Measurements from ENCODE around the gene CCDC194. TPM values are rescaled to one million over a fixed set of nuclear protein-coding genes. Genes with fewer than 3 reads are reported as not detected.
"Not testable (repeated sequence)": the region's sequence is repeated elsewhere in the genome, so short reads cannot be mapped to it uniquely, and the experiment has no call there.

CCDC194 gene
- total RNA-seq, 1 donor from 2014 or later: not detected

DNA sequence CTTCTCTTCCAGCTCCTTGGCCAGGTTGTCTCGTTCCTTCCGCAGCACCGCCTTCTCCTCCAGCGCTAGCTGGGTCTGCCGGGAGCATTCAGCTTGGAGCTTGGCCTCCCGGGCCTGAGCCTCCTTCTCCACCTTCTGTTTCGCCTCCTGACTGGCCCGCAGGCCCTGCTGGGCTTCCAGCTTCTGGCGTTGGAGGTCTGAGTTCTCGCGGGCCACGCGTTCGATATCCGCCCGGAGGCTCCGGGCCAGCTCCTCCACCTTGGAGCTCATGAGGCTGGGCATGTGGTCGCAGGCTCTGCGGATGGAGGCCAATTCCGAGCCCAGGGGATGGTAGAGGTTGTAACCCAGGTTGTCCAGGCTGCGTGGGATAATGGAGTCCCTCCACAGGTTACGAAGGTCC is 28.6 kb downstream of the CCDC194 start:
- no peak for ATAC-seq

DNA sequence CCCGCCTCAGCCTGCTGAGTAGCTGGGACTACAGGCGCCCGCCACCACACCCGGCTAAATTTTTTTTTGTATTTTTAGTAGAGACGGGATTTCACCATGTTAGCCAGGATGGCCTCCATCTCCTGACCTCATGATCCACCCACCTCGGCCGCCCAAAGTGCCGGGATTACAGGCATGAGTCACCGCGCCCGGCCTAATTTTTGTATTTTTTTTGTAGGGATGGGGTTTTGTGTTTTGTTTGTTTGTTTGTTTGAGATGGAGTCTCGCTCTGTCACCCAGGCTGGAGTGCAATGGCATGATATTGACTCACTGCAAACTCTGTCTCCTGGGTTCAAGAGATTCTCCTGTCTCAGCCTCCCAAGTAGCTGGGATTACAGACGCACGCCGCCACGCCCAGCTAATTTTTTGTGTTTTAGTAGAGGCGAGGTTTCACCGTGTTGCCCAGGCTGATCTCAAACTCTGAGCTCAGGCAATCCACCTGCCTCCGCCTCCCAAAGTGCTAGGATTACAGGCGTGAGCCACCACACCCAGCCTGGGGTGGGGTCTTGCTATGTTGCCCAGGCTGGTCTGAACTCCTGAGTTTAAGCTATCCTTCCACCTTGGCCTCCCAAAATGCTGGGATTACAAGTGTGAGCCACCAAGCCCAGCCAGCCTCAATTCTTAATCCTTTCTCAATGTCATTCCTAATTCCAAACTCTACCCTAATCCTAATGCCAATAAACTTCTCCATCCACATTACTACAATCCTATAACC is 30.0 kb downstream of the CCDC194 start:
- ATAC-seq: not testable (repeated sequence)

DNA sequence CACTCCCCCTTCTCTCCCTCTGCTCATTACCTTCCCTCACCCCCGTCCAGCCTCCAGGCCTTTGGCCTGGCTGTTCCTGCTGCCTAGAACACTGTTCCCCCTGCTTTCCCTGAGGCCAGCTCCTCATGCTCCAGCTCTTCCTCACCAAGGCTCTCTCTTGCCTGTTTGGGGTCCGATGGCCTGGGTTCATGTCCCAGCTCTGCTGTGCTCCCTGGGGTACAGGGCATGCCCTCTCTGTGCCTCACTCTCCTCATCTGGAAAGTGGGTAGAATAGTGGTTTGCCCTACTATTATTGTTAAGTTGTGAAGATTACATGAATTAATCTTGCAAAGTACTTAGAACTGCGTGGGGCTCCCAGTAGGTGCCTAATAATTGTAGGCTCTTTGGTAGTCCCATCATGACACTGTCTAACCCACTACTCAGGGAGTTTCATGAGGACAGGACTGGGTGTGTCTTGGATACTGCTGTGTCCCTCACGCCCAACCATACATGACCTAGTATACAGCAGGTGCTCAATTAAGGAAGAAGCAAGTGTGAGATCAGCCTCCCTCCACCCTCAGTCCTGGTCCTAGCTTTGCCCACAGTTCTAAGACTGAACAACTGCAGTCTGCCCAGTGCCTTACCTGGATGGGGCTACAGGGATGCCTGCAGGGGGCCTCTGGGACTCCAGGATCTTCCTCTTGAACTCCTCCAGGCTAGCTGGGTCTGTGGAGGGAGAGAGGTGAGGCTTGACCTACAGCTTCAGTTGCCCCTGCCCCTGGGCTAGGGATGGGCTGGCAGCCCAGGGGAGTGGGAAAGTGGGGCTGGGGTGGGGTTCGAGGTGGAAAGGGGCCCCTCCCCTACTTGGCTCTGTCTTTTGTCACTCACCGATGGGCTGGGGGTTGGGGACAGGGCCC is 33.8 kb downstream of the CCDC194 start:
- no peak for ATAC-seq

- peak; percentile 65 for ATAC-seq
These were observed 35.6 kb downstream of the CCDC194 start for GRCh38 chr19:17358395-17358794.

- ATAC-seq: no peak
These were observed 36.3 kb downstream of the CCDC194 start for GRCh38 chr19:17357724-17358123.

DNA sequence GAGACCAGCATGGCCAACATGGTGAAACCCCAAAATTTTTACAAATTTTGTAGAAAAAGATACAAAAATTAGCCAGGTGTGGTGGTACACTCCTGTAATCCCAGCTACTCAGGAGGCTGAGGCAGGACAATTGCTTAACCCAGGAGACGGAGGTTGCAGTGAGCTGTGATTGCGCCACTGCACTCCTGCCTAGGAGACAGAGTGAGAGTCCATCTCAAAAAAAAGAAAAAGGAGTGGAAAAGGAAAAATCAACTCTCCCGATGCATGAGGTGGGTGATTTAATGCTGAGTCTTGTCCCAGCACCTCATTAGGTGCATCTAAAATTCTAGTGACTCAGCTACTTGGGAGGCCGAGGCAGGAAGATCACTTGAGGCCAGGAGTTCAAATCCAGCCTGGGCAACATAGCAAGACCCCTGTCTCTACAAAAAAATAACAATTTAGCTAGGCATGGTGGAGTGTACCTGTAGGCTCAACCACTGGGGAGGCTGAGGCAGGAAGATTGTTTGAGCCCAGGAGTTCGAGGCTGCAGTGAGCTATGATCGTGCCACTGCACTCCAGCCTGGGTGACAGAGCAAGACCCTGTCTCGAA is 36.8 kb downstream of the CCDC194 start:
- no peak for ATAC-seq

DNA sequence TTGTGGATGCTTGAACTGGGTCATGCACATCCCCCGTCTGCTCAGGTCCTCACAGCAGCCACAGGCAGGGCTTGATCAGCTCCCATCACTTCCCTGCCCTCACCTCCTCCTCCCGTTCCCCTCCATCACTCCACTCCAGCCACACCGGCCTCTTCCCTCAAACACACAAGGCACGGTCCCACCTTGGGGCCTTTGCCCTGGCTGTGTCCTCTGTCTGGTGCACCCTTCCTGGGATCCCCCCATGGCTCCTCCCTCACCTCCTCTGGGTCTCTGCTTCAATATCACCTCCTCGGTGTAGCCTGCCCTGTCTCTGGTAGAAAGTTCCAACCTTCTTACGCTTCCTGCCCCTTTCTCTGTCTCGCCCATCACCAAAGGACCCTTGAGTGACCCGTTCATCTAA is 40.6 kb downstream of the CCDC194 start:
- peak; percentile 10 for ATAC-seq

- ATAC-seq: peak; percentile 39
These were observed 41.3 kb downstream of the CCDC194 start for GRCh38 chr19:17352608-17353280.

GRCh38 chr19:17351815-17352435 is 42.1 kb downstream of the CCDC194 start:
- no peak for ATAC-seq

DNA sequence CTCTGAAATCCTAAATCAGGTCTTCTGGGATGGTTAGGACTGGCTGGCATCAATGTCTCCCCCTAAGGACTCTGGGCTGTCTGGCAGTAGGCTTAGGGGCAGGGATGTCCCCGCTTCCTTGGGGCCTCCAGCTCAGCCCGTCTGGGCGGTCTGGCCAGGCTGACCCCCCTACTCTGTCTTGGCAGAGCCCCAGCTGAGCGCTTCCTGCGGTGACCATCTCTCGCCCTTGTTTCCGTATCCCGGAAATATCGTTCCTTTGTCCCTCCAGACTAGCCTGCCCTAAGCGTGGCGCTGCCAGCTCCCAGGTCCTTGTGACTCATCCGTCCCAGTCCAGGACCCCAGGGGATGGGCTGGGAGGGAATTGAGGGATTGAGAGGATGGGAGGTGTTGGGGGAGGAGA is 45.3 kb downstream of the CCDC194 start:
- peak; percentile 33 for ATAC-seq

DNA sequence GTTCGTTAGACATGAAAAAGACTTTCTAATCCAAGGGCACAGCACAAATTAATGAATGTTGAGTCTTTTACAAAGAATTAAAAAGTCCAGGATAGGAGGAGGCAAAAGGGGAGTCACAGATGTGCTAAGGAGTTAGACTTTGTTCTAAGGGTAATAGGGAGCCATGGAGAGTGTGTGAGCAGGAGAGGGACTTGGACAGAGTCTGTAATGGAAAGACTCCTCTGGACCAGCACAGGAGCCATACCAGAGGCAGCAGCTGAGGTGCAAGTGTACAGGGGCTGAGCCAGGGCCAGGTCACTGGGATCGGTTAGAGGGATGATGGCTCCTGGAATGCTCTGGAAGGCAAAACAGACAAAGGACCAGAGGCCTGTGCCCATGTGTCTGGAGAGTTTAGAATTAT is 46.1 kb downstream of the CCDC194 start:
- ATAC-seq: no peak

GRCh38 chr19:17347361-17347760 is 46.6 kb downstream of the CCDC194 start:
- ATAC-seq: peak; percentile 17

- peak; percentile 80 for ATAC-seq
These were observed 47.8 kb downstream of the CCDC194 start for GRCh38 chr19:17346109-17346671.

DNA sequence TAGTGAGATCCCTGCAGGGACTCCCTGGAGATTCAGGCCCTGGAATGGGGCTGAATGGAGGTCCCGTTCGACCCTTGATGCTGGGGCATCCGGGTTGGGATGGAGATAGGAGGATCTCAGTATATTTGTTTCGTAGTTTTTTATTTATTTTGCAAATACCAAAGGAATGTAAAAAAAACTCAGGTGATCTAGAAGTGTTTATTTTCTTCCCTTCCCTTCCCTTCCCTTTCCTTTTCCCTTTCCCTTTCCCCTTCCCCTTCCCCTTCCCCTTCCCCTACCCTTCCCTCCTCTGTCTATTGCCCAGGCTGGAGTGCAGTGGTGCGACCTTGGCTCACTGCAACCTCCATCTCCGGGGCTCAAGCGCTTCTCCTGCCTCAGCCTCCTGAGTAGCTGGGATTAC is 52.2 kb downstream of the CCDC194 start:
- ATAC-seq: no peak

DNA sequence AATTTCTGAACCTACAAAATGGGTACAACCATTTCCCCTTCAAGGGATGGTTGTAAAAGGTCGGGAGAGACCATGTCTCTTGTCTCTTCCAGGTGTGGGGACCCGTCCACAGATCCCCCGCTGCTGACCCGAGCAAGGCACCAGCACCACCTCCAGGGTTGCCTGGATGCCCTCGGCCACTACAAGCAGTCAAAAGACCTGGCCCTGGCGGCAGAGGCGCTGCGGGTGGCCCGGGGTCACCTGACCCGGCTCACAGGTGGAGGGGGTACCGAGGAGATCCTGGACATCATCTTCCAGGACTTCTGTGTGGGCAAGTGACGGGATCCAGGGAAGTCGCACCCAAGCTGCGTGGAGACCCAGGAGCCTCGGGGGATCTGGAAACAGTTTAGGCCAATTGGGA is 52.6 kb downstream of the CCDC194 start:
- no peak for ATAC-seq

GRCh38 chr19:17340871-17341357 is 53.1 kb downstream of the CCDC194 start:
- no peak for ATAC-seq

Other genes with a start within 250 kb of the CCDC194 start
- gene USE1, start 178.8 kb downstream of the CCDC194 start, total RNA-seq: 21.7 TPM
- gene OCEL1, start 168.0 kb downstream of the CCDC194 start, total RNA-seq: 13.3 TPM
- gene NR2F6, start 148.3 kb downstream of the CCDC194 start, total RNA-seq: 53.8 TPM
- gene USHBP1, start 129.5 kb downstream of the CCDC194 start, total RNA-seq: 0.64 TPM
- 55.8 TPM for gene BABAM1, start 126.8 kb downstream of the CCDC194 start, total RNA-seq
- 0.04 TPM for gene ANKLE1, start 112.3 kb downstream of the CCDC194 start, total RNA-seq
- gene ABHD8, start 90.8 kb downstream of the CCDC194 start, total RNA-seq: 2.2 TPM
- gene MRPL34, start 88.3 kb downstream of the CCDC194 start, total RNA-seq: 42.6 TPM
- 21.5 TPM for gene DDA1, start 84.6 kb downstream of the CCDC194 start, total RNA-seq
- gene ANO8, start 59.3 kb downstream of the CCDC194 start, total RNA-seq: 9.9 TPM
- 11.7 TPM for gene GTPBP3, start 56.6 kb downstream of the CCDC194 start, total RNA-seq
- gene PLVAP, start 16.9 kb downstream of the CCDC194 start, total RNA-seq: 22.6 TPM
- 2.8 TPM for gene BST2, start 11.4 kb upstream of the CCDC194 start, total RNA-seq
- 49.9 TPM for gene MVB12A, start 25.9 kb upstream of the CCDC194 start, total RNA-seq
- not detected for gene TMEM221, start 54.5 kb upstream of the CCDC194 start, total RNA-seq
- gene NXNL1, start 66.7 kb upstream of the CCDC194 start, total RNA-seq: not detected
- gene SLC27A1, start 76.3 kb upstream of the CCDC194 start, total RNA-seq: 4.1 TPM
- 104 TPM for gene PGLS, start 117.5 kb upstream of the CCDC194 start, total RNA-seq
- gene COLGALT1, start 161.5 kb upstream of the CCDC194 start, total RNA-seq: 28.5 TPM